ENCODE results near the gene PRKAR2B.

The PRKAR2B gene

GRCh38 chr7:107064255-107064654 is 19.8 kb downstream of the PRKAR2B start:
- TF ChIP-seq, protein P1, sequence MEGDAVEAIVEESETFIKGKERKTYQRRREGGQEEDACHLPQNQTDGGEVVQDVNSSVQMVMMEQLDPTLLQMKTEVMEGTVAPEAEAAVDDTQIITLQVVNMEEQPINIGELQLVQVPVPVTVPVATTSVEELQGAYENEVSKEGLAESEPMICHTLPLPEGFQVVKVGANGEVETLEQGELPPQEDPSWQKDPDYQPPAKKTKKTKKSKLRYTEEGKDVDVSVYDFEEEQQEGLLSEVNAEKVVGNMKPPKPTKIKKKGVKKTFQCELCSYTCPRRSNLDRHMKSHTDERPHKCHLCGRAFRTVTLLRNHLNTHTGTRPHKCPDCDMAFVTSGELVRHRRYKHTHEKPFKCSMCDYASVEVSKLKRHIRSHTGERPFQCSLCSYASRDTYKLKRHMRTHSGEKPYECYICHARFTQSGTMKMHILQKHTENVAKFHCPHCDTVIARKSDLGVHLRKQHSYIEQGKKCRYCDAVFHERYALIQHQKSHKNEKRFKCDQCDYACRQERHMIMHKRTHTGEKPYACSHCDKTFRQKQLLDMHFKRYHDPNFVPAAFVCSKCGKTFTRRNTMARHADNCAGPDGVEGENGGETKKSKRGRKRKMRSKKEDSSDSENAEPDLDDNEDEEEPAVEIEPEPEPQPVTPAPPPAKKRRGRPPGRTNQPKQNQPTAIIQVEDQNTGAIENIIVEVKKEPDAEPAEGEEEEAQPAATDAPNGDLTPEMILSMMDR (IDR thresholded peaks at IDR 0.05; ENCODE audit: extremely low read depth, insufficient read depth, missing control alignments), result no peak
- in situ Hi-C loops (cut with MboI; ENCODE audit: low pct_unique_long_range_greater_than_20kb, low sequenced_read_pairs, unreplicated experiment), result no loop called here
- DNase-seq (ENCODE audit: low spot score), result no peak

GRCh38 chr7:107065929-107066247 is 21.4 kb downstream of the PRKAR2B start:
- in situ Hi-C loops (cut with MboI; ENCODE audit: low pct_unique_long_range_greater_than_20kb, low sequenced_read_pairs, unreplicated experiment), result no loop called here
- no peak for DNase-seq (ENCODE audit: low spot score)
- TF ChIP-seq, protein P1 (IDR thresholded peaks at IDR 0.05; ENCODE audit: extremely low read depth, insufficient read depth, missing control alignments), result no peak

- in situ Hi-C loops (cut with MboI; ENCODE audit: low pct_unique_long_range_greater_than_20kb, low sequenced_read_pairs, unreplicated experiment), result no loop called here
- TF ChIP-seq, protein P1 (IDR thresholded peaks at IDR 0.05; ENCODE audit: extremely low read depth, insufficient read depth, missing control alignments), result no peak
- DNase-seq (ENCODE audit: low spot score), result no peak
These were observed 23.7 kb downstream of the PRKAR2B start for GRCh38 chr7:107068156-107068555.

GRCh38 chr7:107069457-107069856 is 25.0 kb downstream of the PRKAR2B start:
- TF ChIP-seq, protein P1 (IDR thresholded peaks at IDR 0.05; ENCODE audit: extremely low read depth, insufficient read depth, missing control alignments), result no peak
- no peak for DNase-seq (ENCODE audit: low spot score)
- in situ Hi-C loops (cut with MboI; ENCODE audit: low pct_unique_long_range_greater_than_20kb, low sequenced_read_pairs, unreplicated experiment), result no loop called here

GRCh38 chr7:107070710-107071109 is 26.2 kb downstream of the PRKAR2B start:
- no peak for DNase-seq (ENCODE audit: low spot score)
- TF ChIP-seq, protein P1 (IDR thresholded peaks at IDR 0.05; ENCODE audit: extremely low read depth, insufficient read depth, missing control alignments), result no peak
- in situ Hi-C loops (cut with MboI; ENCODE audit: low pct_unique_long_range_greater_than_20kb, low sequenced_read_pairs, unreplicated experiment), result no loop called here

- in situ Hi-C loops (cut with MboI; ENCODE audit: low pct_unique_long_range_greater_than_20kb, low sequenced_read_pairs, unreplicated experiment), result no loop called here
- TF ChIP-seq, protein P1 (IDR thresholded peaks at IDR 0.05; ENCODE audit: extremely low read depth, insufficient read depth, missing control alignments), result no peak
- DNase-seq (ENCODE audit: low spot score), result no peak
These were observed 26.6 kb downstream of the PRKAR2B start for GRCh38 chr7:107071129-107071528.

DNA sequence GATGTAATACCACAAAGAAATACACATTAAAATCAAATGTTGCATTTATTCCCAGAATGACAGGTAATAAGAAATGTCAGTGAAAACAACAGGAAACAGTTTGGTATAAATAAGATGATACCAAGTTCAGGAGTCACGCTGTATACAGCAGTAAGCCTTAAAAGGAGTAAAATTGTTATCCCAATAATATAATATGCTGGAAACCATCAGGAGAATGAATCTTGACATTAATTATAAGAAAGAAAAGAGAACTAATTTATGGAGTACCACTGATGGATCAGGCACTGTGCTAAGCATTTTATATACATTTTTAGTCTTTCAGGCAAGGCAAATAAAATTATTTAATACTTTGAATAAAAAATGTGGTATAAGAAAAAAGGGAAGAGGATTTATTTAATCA is 27.6 kb downstream of the PRKAR2B start:
- TF ChIP-seq, protein P1 (IDR thresholded peaks at IDR 0.05; ENCODE audit: extremely low read depth, insufficient read depth, missing control alignments), result no peak
- DNase-seq (ENCODE audit: low spot score), result no peak
- in situ Hi-C loops (cut with MboI; ENCODE audit: low pct_unique_long_range_greater_than_20kb, low sequenced_read_pairs, unreplicated experiment), result no loop called here

Data from GM13977 (cell line).